ENCODE results near the gene PPP3CA.

PPP3CA gene

GRCh38 chr4:101222156-101222845 is 125.0 kb downstream of the PPP3CA start:
- H3K4me3 ChIP-seq (ENCODE audit: low read length): no peak overlapping the region
- DNase-seq (ENCODE audit: low read depth): no peak
- no peak for TF ChIP-seq CTCF (conservative IDR thresholded peaks at IDR 0.05; ENCODE audit: low read length)

- H3K4me3 ChIP-seq (ENCODE audit: low read length): no peak overlapping the region
- DNase-seq (ENCODE audit: low read depth): peak; percentile 50
- no peak for TF ChIP-seq CTCF (conservative IDR thresholded peaks at IDR 0.05; ENCODE audit: low read length)
These were observed 126.0 kb downstream of the PPP3CA start for GRCh38 chr4:101221294-101221693.

- TF ChIP-seq CTCF (conservative IDR thresholded peaks at IDR 0.05; ENCODE audit: low read length): no peak
- no peak overlapping the region for H3K4me3 ChIP-seq (ENCODE audit: low read length)
- no peak for DNase-seq (ENCODE audit: low read depth)
These were observed 128.4 kb downstream of the PPP3CA start for GRCh38 chr4:101218894-101219293.

- DNase-seq (ENCODE audit: low read depth): no peak
- H3K4me3 ChIP-seq (ENCODE audit: low read length): no peak overlapping the region
- no peak for TF ChIP-seq CTCF (conservative IDR thresholded peaks at IDR 0.05; ENCODE audit: low read length)
These were observed 129.0 kb downstream of the PPP3CA start for GRCh38 chr4:101218346-101218745.

GRCh38 chr4:101217353-101218031 is 129.8 kb downstream of the PPP3CA start:
- H3K4me3 ChIP-seq (ENCODE audit: low read length): no peak overlapping the region
- peak; percentile 46 for DNase-seq (ENCODE audit: low read depth)
- TF ChIP-seq CTCF (conservative IDR thresholded peaks at IDR 0.05; ENCODE audit: low read length): no peak

GRCh38 chr4:101211146-101211553 is 136.2 kb downstream of the PPP3CA start:
- no peak for DNase-seq (ENCODE audit: low read depth)
- no peak overlapping the region for H3K4me3 ChIP-seq (ENCODE audit: low read length)
- no peak for TF ChIP-seq CTCF (conservative IDR thresholded peaks at IDR 0.05; ENCODE audit: low read length)

GRCh38 chr4:101210331-101210730 is 137.0 kb downstream of the PPP3CA start:
- no peak overlapping the region for H3K4me3 ChIP-seq (ENCODE audit: low read length)
- no peak for DNase-seq (ENCODE audit: low read depth)
- no peak for TF ChIP-seq CTCF (conservative IDR thresholded peaks at IDR 0.05; ENCODE audit: low read length)

All from AG10803 (cell line).